ENCODE data around the gene LRP5. TPM values are rescaled to one million over a fixed set of nuclear protein-coding genes. Genes with fewer than 3 reads are reported as not detected.

Gene LRP5
- total RNA-seq, 1 experiment from 2014 or later = 129 TPM

DNA sequence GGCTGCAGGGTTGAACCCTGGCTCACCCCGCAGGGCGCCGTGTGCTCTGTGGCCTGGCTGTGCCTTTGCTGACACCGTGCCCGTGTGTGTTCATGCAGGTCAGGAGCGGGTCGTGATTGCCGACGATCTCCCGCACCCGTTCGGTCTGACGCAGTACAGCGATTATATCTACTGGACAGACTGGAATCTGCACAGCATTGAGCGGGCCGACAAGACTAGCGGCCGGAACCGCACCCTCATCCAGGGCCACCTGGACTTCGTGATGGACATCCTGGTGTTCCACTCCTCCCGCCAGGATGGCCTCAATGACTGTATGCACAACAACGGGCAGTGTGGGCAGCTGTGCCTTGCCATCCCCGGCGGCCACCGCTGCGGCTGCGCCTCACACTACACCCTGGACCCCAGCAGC, 101.2 kb downstream of the LRP5 start:
- Histone ChIP-seq H3K36me3 (ENCODE audit: low read depth) (peaks cover 22% of the 10 kb centered on the region), H3K4me3 (no peak overlapping the region), H4K20me1 (ENCODE audit: insufficient read depth) (peaks cover 20% of the 10 kb centered on the region), H3F3A (ENCODE audit: insufficient read depth, low read depth) (0 out of 2 replicates have a peak, but pooled peaks cover 2% of the 10 kb centered on the region), H3K9me2 (ENCODE audit: insufficient read depth) (no peaks in the 10 kb centered on the region), H3K4me1 (replicated peaks; ENCODE audit: insufficient read depth) (no peaks in the 10 kb centered on the region), H3K27ac (no peak overlapping the region), H2AFZ (no peak overlapping the region), H3K27me3 (ENCODE audit: insufficient read depth, low read depth) (no peaks in the 10 kb centered on the region), H3K9me3 (ENCODE audit: insufficient read depth, low read depth) (no peaks in the 10 kb centered on the region), H3K4me2 (no peak overlapping the region), H3K79me2 (ENCODE audit: low read depth) (no peaks in the 10 kb centered on the region)
- POLR2A ChIA-PET (ENCODE audit: unreplicated experiment) = no interaction called here
- no peak for DNase-seq
- CTCF ChIA-PET = no interaction called here
- TF ChIP-seq, protein P1, sequence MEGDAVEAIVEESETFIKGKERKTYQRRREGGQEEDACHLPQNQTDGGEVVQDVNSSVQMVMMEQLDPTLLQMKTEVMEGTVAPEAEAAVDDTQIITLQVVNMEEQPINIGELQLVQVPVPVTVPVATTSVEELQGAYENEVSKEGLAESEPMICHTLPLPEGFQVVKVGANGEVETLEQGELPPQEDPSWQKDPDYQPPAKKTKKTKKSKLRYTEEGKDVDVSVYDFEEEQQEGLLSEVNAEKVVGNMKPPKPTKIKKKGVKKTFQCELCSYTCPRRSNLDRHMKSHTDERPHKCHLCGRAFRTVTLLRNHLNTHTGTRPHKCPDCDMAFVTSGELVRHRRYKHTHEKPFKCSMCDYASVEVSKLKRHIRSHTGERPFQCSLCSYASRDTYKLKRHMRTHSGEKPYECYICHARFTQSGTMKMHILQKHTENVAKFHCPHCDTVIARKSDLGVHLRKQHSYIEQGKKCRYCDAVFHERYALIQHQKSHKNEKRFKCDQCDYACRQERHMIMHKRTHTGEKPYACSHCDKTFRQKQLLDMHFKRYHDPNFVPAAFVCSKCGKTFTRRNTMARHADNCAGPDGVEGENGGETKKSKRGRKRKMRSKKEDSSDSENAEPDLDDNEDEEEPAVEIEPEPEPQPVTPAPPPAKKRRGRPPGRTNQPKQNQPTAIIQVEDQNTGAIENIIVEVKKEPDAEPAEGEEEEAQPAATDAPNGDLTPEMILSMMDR (conservative IDR thresholded peaks at IDR 0.05) = no peak
- TF ChIP-seq EZH2 (IDR thresholded peaks at IDR 0.05; ENCODE audit: low read depth) = no peak
- intact Hi-C loops (cut with micrococcal nuclease; ENCODE audit: unreplicated experiment) = no loop called here
- no TSS peak for BruUV-seq (replicated peaks)

DNA sequence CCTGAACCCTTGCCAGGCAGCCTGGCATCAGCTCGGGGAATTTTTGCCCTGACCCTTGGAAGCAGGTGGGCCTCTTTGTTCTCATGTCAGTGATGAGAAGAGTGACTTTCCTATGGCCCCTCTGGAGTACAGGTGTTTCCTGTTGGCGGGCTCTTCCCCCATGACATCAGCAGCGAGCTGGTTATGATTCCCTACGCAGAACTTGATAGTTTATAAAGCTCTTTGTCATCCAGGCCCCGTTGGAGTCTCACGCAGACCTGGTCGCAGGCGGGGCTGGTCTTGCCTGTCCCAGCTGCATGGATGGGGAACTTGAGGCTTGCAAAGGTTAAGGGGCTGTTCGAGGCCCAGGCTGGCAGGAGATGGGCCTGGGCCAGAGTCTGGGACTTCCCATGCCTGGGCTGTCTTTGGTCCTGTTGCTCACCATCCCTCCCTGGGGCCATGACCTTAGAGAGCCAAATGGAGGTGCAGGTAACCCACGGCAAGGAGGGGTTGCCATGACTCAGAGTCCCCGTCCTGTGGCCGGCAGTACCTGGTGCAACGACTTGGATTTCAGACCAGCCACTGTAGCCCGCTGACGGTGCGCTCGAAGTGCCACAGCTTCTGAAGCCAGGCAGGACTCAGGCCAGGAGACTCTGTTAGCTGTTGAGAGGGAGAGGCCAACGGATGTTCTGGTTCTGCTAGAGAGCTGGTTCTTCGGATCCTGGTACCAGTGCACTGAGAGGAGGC, 102.3 kb downstream of the LRP5 start:
- no peak for TF ChIP-seq EZH2 (IDR thresholded peaks at IDR 0.05; ENCODE audit: low read depth)
- TF ChIP-seq, protein P1 (conservative IDR thresholded peaks at IDR 0.05) = no peak
- Histone ChIP-seq H3K4me2 (no peak overlapping the region), H2AFZ (no peak overlapping the region), H3K4me3 (no peak overlapping the region), H4K20me1 (ENCODE audit: insufficient read depth) (peaks cover 18% of the 10 kb centered on the region; the same call in 1 of the 2 replicates), H3K27me3 (ENCODE audit: insufficient read depth, low read depth) (no peaks in the 10 kb centered on the region), H3K4me1 (replicated peaks; ENCODE audit: insufficient read depth) (no peaks in the 10 kb centered on the region), H3K9me3 (ENCODE audit: insufficient read depth, low read depth) (no peaks in the 10 kb centered on the region), H3K79me2 (ENCODE audit: low read depth) (no peaks in the 10 kb centered on the region), H3K9me2 (ENCODE audit: insufficient read depth) (no peaks in the 10 kb centered on the region), H3K36me3 (ENCODE audit: low read depth) (peaks cover 22% of the 10 kb centered on the region), H3F3A (ENCODE audit: insufficient read depth, low read depth) (0 out of 2 replicates have a peak, but pooled peaks cover 2% of the 10 kb centered on the region), H3K27ac (no peak overlapping the region)
- no peak for DNase-seq
- POLR2A ChIA-PET (ENCODE audit: unreplicated experiment) = no interaction called here
- no TSS peak for BruUV-seq (replicated peaks)
- CTCF ChIA-PET = no interaction called here
- intact Hi-C loops (cut with micrococcal nuclease; ENCODE audit: unreplicated experiment) = no loop called here

DNA sequence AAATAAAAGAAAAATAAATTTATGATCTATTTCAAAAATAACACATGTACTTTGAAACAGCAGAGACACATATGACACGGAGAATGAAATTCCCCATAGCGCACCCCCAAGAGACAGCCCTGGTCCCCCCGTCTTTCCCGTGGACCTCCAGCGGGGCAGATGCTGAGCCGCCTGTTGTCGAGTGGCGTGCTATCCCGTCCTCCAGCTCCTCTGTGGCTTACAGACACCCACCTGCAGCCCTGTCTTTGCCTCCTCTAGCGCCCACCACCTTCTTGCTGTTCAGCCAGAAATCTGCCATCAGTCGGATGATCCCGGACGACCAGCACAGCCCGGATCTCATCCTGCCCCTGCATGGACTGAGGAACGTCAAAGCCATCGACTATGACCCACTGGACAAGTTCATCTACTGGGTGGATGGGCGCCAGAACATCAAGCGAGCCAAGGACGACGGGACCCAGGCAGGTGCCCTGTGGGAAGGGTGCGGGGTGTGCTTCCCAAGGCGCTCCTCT, 103.7 kb downstream of the LRP5 start:
- CTCF ChIA-PET = no interaction called here
- no peaks in the 10 kb centered on the region for H3K9me2 ChIP-seq (ENCODE audit: insufficient read depth)
- peaks cover 17% of the 10 kb centered on the region for H3K36me3 ChIP-seq (ENCODE audit: low read depth)

More for the DNA sequence above, 103.7 kb downstream of the LRP5 start:
- peaks cover 18% of the 10 kb centered on the region; the same call in 1 of the 2 replicates for H4K20me1 ChIP-seq (ENCODE audit: insufficient read depth)
- intact Hi-C loops (cut with micrococcal nuclease; ENCODE audit: unreplicated experiment) = no loop called here
- no peak overlapping the region for H3K4me2 ChIP-seq
- no peaks in the 10 kb centered on the region for H3K4me1 ChIP-seq (replicated peaks; ENCODE audit: insufficient read depth)
- POLR2A ChIA-PET (ENCODE audit: unreplicated experiment) = no interaction called here
- BruUV-seq (replicated peaks) = no TSS peak
- H3K4me3 ChIP-seq = no peak overlapping the region
- H3K79me2 ChIP-seq (ENCODE audit: low read depth) = no peaks in the 10 kb centered on the region
- H3F3A ChIP-seq (ENCODE audit: insufficient read depth, low read depth) = 0 out of 2 replicates have a peak, but pooled peaks cover 2% of the 10 kb centered on the region
- H3K27me3 ChIP-seq (ENCODE audit: insufficient read depth, low read depth) = no peaks in the 10 kb centered on the region
- TF ChIP-seq, protein P1 (conservative IDR thresholded peaks at IDR 0.05) = no peak
- TF ChIP-seq EZH2 (IDR thresholded peaks at IDR 0.05; ENCODE audit: low read depth) = no peak
- H3K9me3 ChIP-seq (ENCODE audit: insufficient read depth, low read depth) = no peaks in the 10 kb centered on the region
- no peak overlapping the region for H2AFZ ChIP-seq
- H3K27ac ChIP-seq = no peak overlapping the region
- DNase-seq = no peak
